WERI-Rb-1 (cell line): ENCODE results near the gene VWA2.

Experiments used
- DNase-seq: peaks from one replicate; pipeline ENCODE4 v3.0.0-alpha.2; 2020
- H3K27ac ChIP-seq: fragments of 250-450 bp; sonication (Bioruptor Pico); 2 replicates; pipeline ENCODE4 v1.5.1; 2020; ENCODE audit warnings: mild to moderate bottlenecking, moderate library complexity
- H3K27me3 ChIP-seq: fragments of 250-450 bp; sonication (Bioruptor Pico); 2 replicates; pipeline ENCODE4 v1.5.1; 2021; ENCODE audit warnings: mild to moderate bottlenecking, low read depth, moderate library complexity; ENCODE audit not compliant: insufficient read depth, severe bottlenecking
- H3K36me3 ChIP-seq: fragments of 250-450 bp; sonication (Bioruptor Pico); 2 replicates; pipeline ENCODE4 v1.5.1; 2020; ENCODE audit warnings: mild to moderate bottlenecking, moderate library complexity
- H3K4me3 ChIP-seq: 2 replicates; pipeline ENCODE4 v1.5.1; 2011; ENCODE audit warnings: low read depth, mild to moderate bottlenecking, control low read depth, low read length
- H3K9me3 ChIP-seq: fragments of 250-450 bp; sonication (Bioruptor Pico); 2 replicates; pipeline ENCODE4 v1.5.1; 2021; ENCODE audit warnings: mild to moderate bottlenecking, moderate library complexity; ENCODE audit not compliant: severe bottlenecking
- CTCF ChIP-seq: IDR thresholded peaks from 2 replicates; pipeline ENCODE4 v1.5.1; 2011; ENCODE audit warnings: low read depth, mild to moderate bottlenecking, control low read depth, inconsistent platforms, low read length

VWA2 gene

GRCh38 chr10:114281461-114281860, 42.4 kb downstream of the VWA2 start:
- H3K36me3 ChIP-seq: no peaks in the 10 kb centered on the region
- TF ChIP-seq CTCF: no peak
- no peak overlapping the region for H3K27ac ChIP-seq
- H3K9me3 ChIP-seq: no peaks in the 10 kb centered on the region
- no peak for DNase-seq
- H3K27me3 ChIP-seq: no peaks in the 10 kb centered on the region
- H3K4me3 ChIP-seq: no peak overlapping the region

- Histone ChIP-seq H3K36me3 (no peaks in the 10 kb centered on the region), H3K4me3 (no peak overlapping the region), H3K27ac (no peak overlapping the region), H3K9me3 (no peaks in the 10 kb centered on the region), H3K27me3 (no peaks in the 10 kb centered on the region)
- DNase-seq: no peak
- no peak for TF ChIP-seq CTCF
These were observed 43.5 kb downstream of the VWA2 start for GRCh38 chr10:114282526-114282925.

- Histone ChIP-seq H3K36me3 (no peaks in the 10 kb centered on the region), H3K9me3 (no peaks in the 10 kb centered on the region), H3K27ac (no peak overlapping the region), H3K27me3 (no peaks in the 10 kb centered on the region), H3K4me3 (no peak overlapping the region)
- no peak for TF ChIP-seq CTCF
- no peak for DNase-seq
These were observed 44.0 kb downstream of the VWA2 start for GRCh38 chr10:114283091-114283490.

GRCh38 chr10:114283535-114284234, 44.6 kb downstream of the VWA2 start:
- H3K27me3 ChIP-seq: no peaks in the 10 kb centered on the region
- no peaks in the 10 kb centered on the region for H3K36me3 ChIP-seq
- H3K4me3 ChIP-seq: no peak overlapping the region
- H3K27ac ChIP-seq: no peak overlapping the region
- TF ChIP-seq CTCF: no peak
- no peaks in the 10 kb centered on the region for H3K9me3 ChIP-seq
- no peak for DNase-seq

- no peak for TF ChIP-seq CTCF
- no peak overlapping the region for H3K27ac ChIP-seq
- H3K9me3 ChIP-seq: no peaks in the 10 kb centered on the region
- H3K36me3 ChIP-seq: no peaks in the 10 kb centered on the region
- DNase-seq: no peak
- H3K4me3 ChIP-seq: no peak overlapping the region
- H3K27me3 ChIP-seq: no peaks in the 10 kb centered on the region
These were observed 45.5 kb downstream of the VWA2 start for GRCh38 chr10:114284346-114285071.
